SW 1271 (cell line): ENCODE data around the gene FSIP1.

Experiments
- DNase-seq, 2 experiments: peaks; one replicate each; lab custom pipeline; 2025; lab: John Stamatoyannopoulos, UW

Gene FSIP1

GRCh38 chr15:39645138-39645975 is 137.3 kb downstream of the FSIP1 start:
- no peak for DNase-seq

- DNase-seq = no peak
Measured at GRCh38 chr15:39644136-39644535, 138.5 kb downstream of the FSIP1 start.

- no peak for DNase-seq
Measured at GRCh38 chr15:39643727-39644126, 138.9 kb downstream of the FSIP1 start.

- no peak for DNase-seq
Measured at GRCh38 chr15:39642011-39642640, 140.5 kb downstream of the FSIP1 start.

- no peak for DNase-seq
Measured at GRCh38 chr15:39641191-39641889, 141.3 kb downstream of the FSIP1 start.

GRCh38 chr15:39640665-39641064 is 142.0 kb downstream of the FSIP1 start:
- no peak for DNase-seq

- no peak for DNase-seq
Measured at GRCh38 chr15:39639037-39639436, 143.6 kb downstream of the FSIP1 start.

- DNase-seq = no peak
Measured at GRCh38 chr15:39638041-39638440, 144.6 kb downstream of the FSIP1 start.

- DNase-seq = no peak
Measured at GRCh38 chr15:39631357-39631756, 151.3 kb downstream of the FSIP1 start.

GRCh38 chr15:39629906-39630305 is 152.7 kb downstream of the FSIP1 start:
- no peak for DNase-seq

- DNase-seq = peak in 1 of 2 experiments; percentile 29
Measured at GRCh38 chr15:39629371-39629770, 153.3 kb downstream of the FSIP1 start.

- DNase-seq = no peak
Measured at GRCh38 chr15:39628546-39629257, 153.9 kb downstream of the FSIP1 start.

GRCh38 chr15:39628144-39628508 is 154.5 kb downstream of the FSIP1 start:
- DNase-seq = no peak

- no peak for DNase-seq
Measured at GRCh38 chr15:39627451-39628143, 155.0 kb downstream of the FSIP1 start.

- no peak for DNase-seq
Measured at GRCh38 chr15:39625856-39626255, 156.8 kb downstream of the FSIP1 start.

GRCh38 chr15:39625451-39625850 is 157.2 kb downstream of the FSIP1 start:
- no peak for DNase-seq

GRCh38 chr15:39624806-39625205 is 157.8 kb downstream of the FSIP1 start:
- peak in 1 of 2 experiments; percentile 73 for DNase-seq

- DNase-seq = no peak
Measured at GRCh38 chr15:39623529-39623931, 159.1 kb downstream of the FSIP1 start.

- no peak for DNase-seq
Measured at GRCh38 chr15:39622660-39623516, 159.8 kb downstream of the FSIP1 start.

- DNase-seq = no peak
Measured at GRCh38 chr15:39621976-39622375, 160.7 kb downstream of the FSIP1 start.

- DNase-seq = no peak
Measured at GRCh38 chr15:39621210-39621609, 161.4 kb downstream of the FSIP1 start.
